SK-N-MC (cell line): Measurements from ENCODE around the gene XPC.
"Not testable (repeated sequence)": the region's sequence is repeated elsewhere in the genome, so short reads cannot be mapped to it uniquely, and the experiment has no call there.

Experiments
- EZH2 ChIP-seq: fragments of 200-600 bp; sonication (generic); IDR thresholded peaks from one replicate; pipeline ENCODE4 v1.6.1; 2017; ENCODE audit warnings: antibody characterized with exemption
- POLR2AphosphoS5 ChIP-seq: IDR thresholded peaks from 2 replicates; pipeline ENCODE4 v1.6.1; 2012; ENCODE audit warnings: mild to moderate bottlenecking, low read depth, low read length, borderline replicate concordance

DNA sequence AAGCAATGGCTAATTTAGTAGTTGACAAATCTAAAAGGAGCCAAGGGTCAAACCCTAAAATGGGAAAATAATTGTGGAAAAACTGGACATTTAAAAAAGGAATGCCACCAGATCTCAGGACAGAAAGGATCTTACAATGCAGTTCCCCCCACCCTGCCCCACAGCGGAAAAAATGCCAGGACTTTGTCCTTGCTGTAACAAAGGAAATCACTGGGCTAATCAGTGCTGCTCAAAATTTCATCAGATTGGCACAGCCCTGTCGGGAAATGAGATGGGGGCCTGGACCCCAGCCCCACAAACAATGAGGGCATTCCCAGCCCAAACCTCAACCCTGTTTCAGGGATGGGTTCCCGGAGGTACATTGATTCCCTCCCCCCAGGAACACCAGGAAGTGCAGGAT lies 48.0 kb upstream of the XPC start:
- TF ChIP-seq EZH2, POLR2AphosphoS5: not testable (repeated sequence)
